IgD-negative memory B cell (primary cell): ENCODE data around the gene SECISBP2. TPM values are rescaled to one million over a fixed set of nuclear protein-coding genes. Genes with fewer than 3 reads are reported as not detected.
A peak's percentile ranks its signal among the peaks of the same experiment; 100 is the strongest.

ENCODE experiments used
- H3K27ac Mint-ChIP-seq, 3 donors: one replicate each; pipeline ENCODE4 v1.8.0; 2020 to 2022; ENCODE audit warnings: mild to moderate bottlenecking in 3 of 3, mixed read lengths in 3 of 3, moderate library complexity in 1 of 3
- H3K27me3 Mint-ChIP-seq: one replicate; pipeline ENCODE4 v1.8.0; 2021; ENCODE audit warnings: mixed read lengths
- H3K36me3 Mint-ChIP-seq: one replicate; pipeline ENCODE4 v1.8.0; 2020; ENCODE audit warnings: mild to moderate bottlenecking, mixed read lengths
- H3K4me1 Mint-ChIP-seq, 3 donors: one replicate each; pipeline ENCODE4 v1.8.0; 2020 to 2022; ENCODE audit warnings: mixed read lengths in 3 of 3, mild to moderate bottlenecking in 1 of 3
- H3K4me3 Mint-ChIP-seq, 4 donors: one replicate each; pipeline ENCODE4 v1.8.0; 2020 to 2022; ENCODE audit warnings: mild to moderate bottlenecking in 4 of 4, mixed read lengths in 4 of 4, moderate library complexity in 3 of 4
- H3K9me3 Mint-ChIP-seq, 3 donors: one replicate each; pipeline ENCODE4 v1.8.0; 2020 to 2021; ENCODE audit warnings: mixed read lengths in 3 of 3, mild to moderate bottlenecking in 1 of 3
- polyA plus RNA-seq: library from polyadenylated mRNA; unstranded; fragments of 300-500 nt; fragmentation: Illumina TruSeq; gene quantifications from one replicate; pipeline ENCODE4 v1.2.3, GENCODE V29; 2021

The SECISBP2 gene
- polyA plus RNA-seq, 1 donor from 2014 or later, result 30.6 TPM

- Mint-ChIP-seq H3K4me3 (no peak overlapping the region), H3K36me3 (peaks cover 6% of the 10 kb centered on the region), H3K4me1 (peaks cover 9 to 15% (median 11%) of the 10 kb centered on the region in 3 donors), H3K9me3 (no peaks in the 10 kb centered on the region), H3K27me3 (no peaks in the 10 kb centered on the region), H3K27ac (peak overlapping the region in 1 of 3 donors; percentile 68)
These were observed 54.0 kb downstream of the SECISBP2 start for GRCh38 chr9:89372230-89372816.

GRCh38 chr9:89372979-89373378 is 54.7 kb downstream of the SECISBP2 start:
- peak overlapping the region; percentile 67 to 78 (median 69) for H3K27ac Mint-ChIP-seq
- peaks cover 11 to 17% (median 15%) of the 10 kb centered on the region in 3 donors for H3K4me1 Mint-ChIP-seq
- H3K36me3 Mint-ChIP-seq, result peaks cover 6% of the 10 kb centered on the region
- no peaks in the 10 kb centered on the region for H3K27me3 Mint-ChIP-seq
- H3K4me3 Mint-ChIP-seq, result no peak overlapping the region
- no peaks in the 10 kb centered on the region for H3K9me3 Mint-ChIP-seq

- H3K4me3 Mint-ChIP-seq, result no peak overlapping the region
- H3K4me1 Mint-ChIP-seq, result peaks cover 11 to 21% (median 15%) of the 10 kb centered on the region in 3 donors
- H3K27ac Mint-ChIP-seq, result peak overlapping the region in 2 of 3 donors; percentile 31 to 70
These were observed 55.9 kb downstream of the SECISBP2 start for GRCh38 chr9:89374176-89374575.

GRCh38 chr9:89375191-89375760 is 57.0 kb downstream of the SECISBP2 start:
- H3K9me3 Mint-ChIP-seq, result no peaks in the 10 kb centered on the region
- peaks cover 11 to 21% (median 15%) of the 10 kb centered on the region in 3 donors for H3K4me1 Mint-ChIP-seq
- H3K27me3 Mint-ChIP-seq, result no peaks in the 10 kb centered on the region
- H3K27ac Mint-ChIP-seq, result peak overlapping the region; percentile 60 to 90 (median 70)
- H3K36me3 Mint-ChIP-seq, result peaks cover 8% of the 10 kb centered on the region
- peak overlapping the region in 3 of 4 donors; percentile 3 to 76 (median 34) for H3K4me3 Mint-ChIP-seq

More at GRCh38 chr9:89374176-89374575, 55.9 kb downstream of the SECISBP2 start:
- peaks cover 6% of the 10 kb centered on the region for H3K36me3 Mint-ChIP-seq
- H3K9me3 Mint-ChIP-seq, result no peaks in the 10 kb centered on the region
- no peaks in the 10 kb centered on the region for H3K27me3 Mint-ChIP-seq

- peak overlapping the region in 1 of 3 donors; percentile 70 for H3K27ac Mint-ChIP-seq
- H3K4me1 Mint-ChIP-seq, result peaks cover 11 to 21% (median 15%) of the 10 kb centered on the region in 3 donors
- no peaks in the 10 kb centered on the region for H3K27me3 Mint-ChIP-seq
- no peaks in the 10 kb centered on the region for H3K9me3 Mint-ChIP-seq
- H3K4me3 Mint-ChIP-seq, result peak overlapping the region in 1 of 4 donors; percentile 27
- H3K36me3 Mint-ChIP-seq, result peaks cover 8% of the 10 kb centered on the region
These were observed 58.0 kb downstream of the SECISBP2 start for GRCh38 chr9:89376286-89376685.

GRCh38 chr9:89376741-89377351 is 58.5 kb downstream of the SECISBP2 start:
- Mint-ChIP-seq H3K9me3 (no peaks in the 10 kb centered on the region), H3K4me1 (peaks cover 13 to 25% (median 17%) of the 10 kb centered on the region in 3 donors), H3K4me3 (peak overlapping the region in 1 of 4 donors; percentile 27), H3K27ac (peak overlapping the region; percentile 73 to 84 (median 74)), H3K27me3 (no peaks in the 10 kb centered on the region), H3K36me3 (peaks cover 8% of the 10 kb centered on the region)

GRCh38 chr9:89377411-89377810 is 59.1 kb downstream of the SECISBP2 start:
- Mint-ChIP-seq H3K9me3 (no peaks in the 10 kb centered on the region), H3K36me3 (peaks cover 8% of the 10 kb centered on the region), H3K27ac (peak overlapping the region; percentile 73 to 84 (median 74)), H3K4me3 (no peak overlapping the region), H3K4me1 (peaks cover 17 to 26% (median 19%) of the 10 kb centered on the region in 3 donors), H3K27me3 (no peaks in the 10 kb centered on the region)

- Mint-ChIP-seq H3K27ac (peak overlapping the region in 1 of 3 donors; percentile 84), H3K4me3 (no peak overlapping the region), H3K27me3 (no peaks in the 10 kb centered on the region), H3K9me3 (no peaks in the 10 kb centered on the region), H3K36me3 (peaks cover 8% of the 10 kb centered on the region), H3K4me1 (peaks cover 24 to 30% (median 24%) of the 10 kb centered on the region in 3 donors)
These were observed 60.2 kb downstream of the SECISBP2 start for GRCh38 chr9:89378541-89378940.

- H3K4me1 Mint-ChIP-seq, result peaks cover 26 to 30% (median 26%) of the 10 kb centered on the region in 3 donors
These were observed 60.7 kb downstream of the SECISBP2 start for GRCh38 chr9:89379031-89379430.

GRCh38 chr9:89379508-89380115 is 61.3 kb downstream of the SECISBP2 start:
- H3K27ac Mint-ChIP-seq, result peak overlapping the region in 2 of 3 donors; percentile 33 to 80
- no peaks in the 10 kb centered on the region for H3K9me3 Mint-ChIP-seq
- H3K36me3 Mint-ChIP-seq, result peaks cover 8% of the 10 kb centered on the region
- H3K4me1 Mint-ChIP-seq, result peaks cover 26 to 30% (median 28%) of the 10 kb centered on the region in 3 donors
- no peaks in the 10 kb centered on the region for H3K27me3 Mint-ChIP-seq
- H3K4me3 Mint-ChIP-seq, result no peak overlapping the region

More at GRCh38 chr9:89379031-89379430, 60.7 kb downstream of the SECISBP2 start:
- Mint-ChIP-seq H3K9me3 (no peaks in the 10 kb centered on the region), H3K27ac (peak overlapping the region in 1 of 3 donors; percentile 33), H3K36me3 (peaks cover 8% of the 10 kb centered on the region), H3K4me3 (peak overlapping the region in 1 of 4 donors; percentile 10), H3K27me3 (no peaks in the 10 kb centered on the region)

GRCh38 chr9:89380437-89381307 is 62.4 kb downstream of the SECISBP2 start:
- H3K27me3 Mint-ChIP-seq, result no peaks in the 10 kb centered on the region
- peaks cover 18 to 24% (median 20%) of the 10 kb centered on the region in 3 donors for H3K4me1 Mint-ChIP-seq
- H3K36me3 Mint-ChIP-seq, result peaks cover 9% of the 10 kb centered on the region
- peaks cover 0 to 1% (median 0%) of the 10 kb centered on the region in 3 donors for H3K9me3 Mint-ChIP-seq
- no peak overlapping the region for H3K4me3 Mint-ChIP-seq
- peak overlapping the region in 1 of 3 donors; percentile 75 for H3K27ac Mint-ChIP-seq

GRCh38 chr9:89381308-89381609 is 63.0 kb downstream of the SECISBP2 start:
- H3K9me3 Mint-ChIP-seq, result peaks cover 0 to 1% (median 0%) of the 10 kb centered on the region in 3 donors
- H3K27ac Mint-ChIP-seq, result peak overlapping the region in 1 of 3 donors; percentile 75
- peaks cover 9% of the 10 kb centered on the region for H3K36me3 Mint-ChIP-seq
- no peaks in the 10 kb centered on the region for H3K27me3 Mint-ChIP-seq
- H3K4me3 Mint-ChIP-seq, result peak overlapping the region in 1 of 4 donors; percentile 82
- H3K4me1 Mint-ChIP-seq, result peaks cover 17 to 21% (median 17%) of the 10 kb centered on the region in 3 donors

- peak overlapping the region in 1 of 4 donors; percentile 14 for H3K4me3 Mint-ChIP-seq
- H3K4me1 Mint-ChIP-seq, result peaks cover 16 to 20% (median 17%) of the 10 kb centered on the region in 3 donors
These were observed 64.0 kb downstream of the SECISBP2 start for GRCh38 chr9:89382026-89382986.

More at GRCh38 chr9:89382026-89382986, 64.0 kb downstream of the SECISBP2 start:
- Mint-ChIP-seq H3K36me3 (peaks cover 4% of the 10 kb centered on the region), H3K27ac (peak overlapping the region; percentile 39 to 75 (median 73)), H3K27me3 (no peaks in the 10 kb centered on the region), H3K9me3 (peaks cover 0 to 1% (median 0%) of the 10 kb centered on the region in 3 donors)
